Measurements from ENCODE around the gene IKZF2. TPM values are rescaled to one million over a fixed set of nuclear protein-coding genes. Genes with fewer than 3 reads are reported as not detected.

IKZF2 gene
- total RNA-seq, 4 donors from 2014 or later, result 14.5 to 33.3 (median 15.7) TPM

DNA sequence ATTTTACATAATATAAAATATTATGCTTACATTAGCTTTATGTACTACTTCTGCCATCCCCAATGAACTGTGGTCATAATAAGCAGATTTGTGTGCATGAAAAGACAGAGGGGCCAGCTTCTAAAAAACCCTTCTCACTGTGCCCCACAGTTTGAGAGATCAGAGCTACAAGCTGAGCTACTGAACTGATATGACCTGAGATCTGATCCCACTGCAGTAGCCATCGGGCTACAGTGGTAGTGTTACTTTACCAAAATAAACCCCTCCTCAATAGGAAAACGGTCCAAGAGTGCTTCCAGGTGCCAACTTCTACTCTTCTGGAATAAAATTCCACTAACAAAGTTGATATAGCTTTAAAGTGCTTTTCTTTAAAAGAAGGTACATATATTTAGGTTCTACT is 43.1 kb downstream of the IKZF2 start:
- TF ChIP-seq, protein P1, sequence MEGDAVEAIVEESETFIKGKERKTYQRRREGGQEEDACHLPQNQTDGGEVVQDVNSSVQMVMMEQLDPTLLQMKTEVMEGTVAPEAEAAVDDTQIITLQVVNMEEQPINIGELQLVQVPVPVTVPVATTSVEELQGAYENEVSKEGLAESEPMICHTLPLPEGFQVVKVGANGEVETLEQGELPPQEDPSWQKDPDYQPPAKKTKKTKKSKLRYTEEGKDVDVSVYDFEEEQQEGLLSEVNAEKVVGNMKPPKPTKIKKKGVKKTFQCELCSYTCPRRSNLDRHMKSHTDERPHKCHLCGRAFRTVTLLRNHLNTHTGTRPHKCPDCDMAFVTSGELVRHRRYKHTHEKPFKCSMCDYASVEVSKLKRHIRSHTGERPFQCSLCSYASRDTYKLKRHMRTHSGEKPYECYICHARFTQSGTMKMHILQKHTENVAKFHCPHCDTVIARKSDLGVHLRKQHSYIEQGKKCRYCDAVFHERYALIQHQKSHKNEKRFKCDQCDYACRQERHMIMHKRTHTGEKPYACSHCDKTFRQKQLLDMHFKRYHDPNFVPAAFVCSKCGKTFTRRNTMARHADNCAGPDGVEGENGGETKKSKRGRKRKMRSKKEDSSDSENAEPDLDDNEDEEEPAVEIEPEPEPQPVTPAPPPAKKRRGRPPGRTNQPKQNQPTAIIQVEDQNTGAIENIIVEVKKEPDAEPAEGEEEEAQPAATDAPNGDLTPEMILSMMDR (IDR thresholded peaks at IDR 0.05; ENCODE audit: low read depth), result no peak

DNA sequence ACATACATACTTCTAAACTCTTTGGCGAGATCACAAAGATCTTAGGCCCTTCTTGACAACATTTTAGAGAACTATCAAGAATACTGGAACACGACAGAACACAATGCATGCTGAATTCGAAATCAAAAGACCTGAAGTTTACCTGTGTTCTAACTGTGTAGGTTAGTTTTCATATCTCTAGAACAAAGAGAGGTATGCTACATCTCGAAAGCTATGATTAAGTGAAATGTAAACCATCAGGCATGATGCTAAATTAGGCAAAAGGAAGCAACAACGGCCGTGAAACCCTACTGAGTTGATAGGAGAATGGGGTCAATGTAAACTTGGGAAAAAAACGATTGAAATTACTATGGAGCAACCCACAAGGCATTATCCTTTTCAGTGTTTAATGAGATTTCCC is 43.7 kb downstream of the IKZF2 start:
- TF ChIP-seq, protein P1 (IDR thresholded peaks at IDR 0.05; ENCODE audit: low read depth), result no peak

DNA sequence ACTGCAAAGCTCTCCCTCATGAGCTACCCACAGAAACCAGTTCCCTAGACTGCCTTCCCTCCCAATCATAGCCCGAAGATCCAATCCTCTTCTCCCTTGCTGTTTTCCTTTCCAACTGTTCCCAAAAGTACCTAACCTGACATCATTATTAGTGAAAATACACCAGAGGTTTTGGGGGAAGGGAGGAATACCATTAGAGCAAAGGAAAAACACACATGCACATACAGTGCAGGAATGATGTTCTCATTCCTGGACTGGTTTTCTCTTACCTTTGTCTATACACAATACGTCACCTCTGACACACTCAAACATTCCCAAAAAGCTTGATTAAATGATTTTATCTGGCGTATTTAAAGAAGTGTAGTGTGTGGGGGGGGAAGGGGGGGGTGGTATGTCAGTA is 46.2 kb downstream of the IKZF2 start:
- TF ChIP-seq, protein P1 (IDR thresholded peaks at IDR 0.05; ENCODE audit: low read depth), result no peak

DNA sequence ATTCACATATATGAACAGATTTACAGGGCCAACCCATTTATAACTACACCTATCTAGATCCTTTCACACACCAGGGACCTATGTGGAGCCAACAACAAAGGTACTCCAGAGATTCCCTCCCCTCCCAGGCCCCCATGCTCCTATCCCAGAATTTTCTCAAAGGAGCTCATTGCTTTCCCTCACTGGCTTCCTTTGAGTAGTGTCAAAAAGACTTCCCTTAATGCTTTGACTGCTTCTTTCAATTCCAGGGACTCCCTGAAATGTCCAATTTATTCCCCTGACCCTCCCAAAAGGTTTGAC is 46.6 kb downstream of the IKZF2 start:
- TF ChIP-seq, protein P1 (IDR thresholded peaks at IDR 0.05; ENCODE audit: low read depth), result no peak

DNA sequence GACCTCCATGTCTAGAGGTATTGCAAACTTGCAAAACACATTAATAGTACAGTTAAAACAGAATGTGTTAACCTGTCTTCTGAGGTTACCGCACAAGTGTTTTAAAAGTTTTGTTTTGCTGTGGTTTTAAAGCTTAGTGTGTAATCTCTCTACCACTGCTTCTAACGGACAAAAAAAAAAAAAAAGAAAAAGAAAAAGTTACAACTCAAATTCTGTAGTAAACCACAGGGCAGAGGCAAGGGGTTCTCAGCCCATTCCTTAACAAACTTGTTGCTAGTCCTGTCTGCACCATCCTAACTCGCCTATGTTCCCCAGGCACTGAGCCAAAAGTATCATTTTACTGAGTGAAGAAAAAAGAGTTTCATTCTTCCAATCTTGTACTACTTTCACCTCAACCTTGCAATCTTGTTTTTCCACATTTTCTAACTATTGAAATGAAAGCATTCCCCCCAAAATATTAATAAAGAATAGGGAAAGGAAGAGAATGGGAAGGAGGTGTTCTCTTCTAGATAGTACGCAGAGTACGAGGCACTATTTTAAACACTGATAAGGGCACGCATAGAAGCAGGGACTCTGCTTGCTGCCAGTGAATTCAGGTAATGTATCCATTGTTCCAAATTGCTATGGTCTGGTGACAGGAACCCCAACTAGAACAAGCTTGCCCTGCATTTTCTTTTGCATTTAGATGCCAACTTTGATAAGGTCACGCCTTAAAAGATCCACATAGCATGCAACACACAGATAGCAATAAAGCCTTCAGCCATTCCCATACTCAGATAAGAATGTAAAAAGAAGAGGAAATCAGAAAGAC is 47.1 kb downstream of the IKZF2 start:
- TF ChIP-seq, protein P1 (IDR thresholded peaks at IDR 0.05; ENCODE audit: low read depth), result no peak

DNA sequence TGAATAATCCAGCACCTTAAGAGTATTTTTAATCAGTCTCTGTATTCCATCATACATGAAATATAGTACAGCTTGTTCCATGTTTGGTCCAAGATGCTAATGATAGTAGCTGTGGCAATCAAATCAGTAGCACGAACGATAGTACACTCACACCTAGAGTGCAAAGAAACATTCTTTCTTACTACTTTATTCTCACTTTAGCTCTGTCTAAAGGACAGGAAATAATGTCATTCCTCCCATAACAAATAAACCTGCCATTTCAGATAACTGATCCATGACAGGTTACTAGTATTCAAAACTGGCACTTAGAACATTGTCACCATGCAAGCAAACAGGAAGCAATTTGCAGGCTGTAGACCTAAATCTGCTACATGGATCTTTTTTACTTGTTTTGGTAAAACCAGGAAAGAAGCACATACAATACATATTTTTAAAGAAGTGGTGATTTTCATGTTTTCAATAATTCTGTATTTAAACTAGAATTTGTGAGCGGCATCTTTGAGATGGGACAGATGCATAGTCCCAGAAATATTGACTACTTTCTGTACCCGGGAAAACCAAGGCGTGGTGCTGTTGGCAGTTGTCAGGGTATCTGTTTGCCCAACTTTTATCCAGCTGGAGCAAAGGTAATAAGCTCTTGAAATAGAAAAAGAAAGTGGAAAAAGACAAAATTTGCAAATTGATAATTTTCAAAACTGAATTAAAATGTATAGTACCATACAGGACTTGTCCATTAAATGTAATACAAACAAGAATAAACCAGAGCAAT is 49.5 kb downstream of the IKZF2 start:
- TF ChIP-seq, protein P1 (IDR thresholded peaks at IDR 0.05; ENCODE audit: low read depth), result no peak

DNA sequence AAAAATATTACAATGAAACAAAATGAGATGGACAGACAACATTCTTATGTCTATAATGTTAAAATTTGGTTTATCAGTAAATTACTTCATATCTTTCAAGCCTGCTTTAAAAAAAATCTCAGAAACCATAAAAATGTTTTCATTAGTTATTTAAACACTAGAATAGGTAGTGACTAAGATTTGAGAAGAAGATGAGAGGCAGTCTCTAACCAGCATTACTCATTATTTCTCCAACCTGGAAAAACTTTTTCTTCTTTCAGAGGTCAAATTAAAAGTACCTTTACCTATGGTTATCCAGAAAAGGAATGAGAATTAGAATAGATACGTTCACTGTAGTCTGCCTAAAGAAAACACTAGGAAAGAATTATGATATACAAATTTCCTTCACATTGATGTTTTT is 50.3 kb downstream of the IKZF2 start:
- TF ChIP-seq, protein P1 (IDR thresholded peaks at IDR 0.05; ENCODE audit: low read depth), result no peak
